ENCODE measurements around the gene SFXN5.

SFXN5 gene

DNA sequence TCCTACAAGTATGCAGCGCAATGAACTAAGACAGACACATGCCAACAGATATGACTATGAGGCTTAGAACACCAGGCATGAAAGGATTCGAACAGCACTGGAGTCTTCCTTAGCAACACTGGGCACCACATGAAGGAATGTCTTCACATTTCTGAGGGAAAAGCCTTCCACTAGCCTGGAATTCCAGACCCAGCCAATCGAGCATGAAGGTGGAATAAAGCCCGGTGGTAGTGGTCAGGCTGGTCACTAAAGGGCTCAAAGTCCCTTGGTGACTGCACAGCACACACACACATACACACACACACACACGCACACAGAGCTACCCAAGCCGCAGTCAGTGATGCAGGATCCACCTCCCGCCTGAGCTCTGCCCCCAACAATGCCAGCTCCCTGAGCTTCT lies 19.7 kb upstream of the SFXN5 start:
- Histone ChIP-seq H3K27me3 (ENCODE audit: insufficient read depth, low read length) (no peaks in the 10 kb centered on the region), H3K4me2 (ENCODE audit: low read length) (no peak overlapping the region), H2AFZ (ENCODE audit: low read length) (no peak overlapping the region), H3K36me3 (ENCODE audit: insufficient read depth, low read length) (no peaks in the 10 kb centered on the region), H3K9me3 (ENCODE audit: low read length) (no peaks in the 10 kb centered on the region), H3K9ac (ENCODE audit: low read length) (no peak overlapping the region), H3F3A (ENCODE audit: insufficient read depth, low read length) (no peaks in the 10 kb centered on the region), H3K9me2 (ENCODE audit: low read depth, low read length) (no peaks in the 10 kb centered on the region), H3K27ac (ENCODE audit: low read depth, low read length, poor library complexity, severe bottlenecking) (no peak overlapping the region), H3K4me3 (ENCODE audit: low read depth, low read length, poor library complexity, severe bottlenecking) (no peak overlapping the region), H4K20me1 (ENCODE audit: insufficient read depth, low read length) (no peaks in the 10 kb centered on the region), H3K79me2 (ENCODE audit: insufficient read depth, low read length) (no peaks in the 10 kb centered on the region), H3K4me1 (ENCODE audit: insufficient read depth, low read length, severe bottlenecking) (no peaks in the 10 kb centered on the region)
- TF ChIP-seq, protein P1, sequence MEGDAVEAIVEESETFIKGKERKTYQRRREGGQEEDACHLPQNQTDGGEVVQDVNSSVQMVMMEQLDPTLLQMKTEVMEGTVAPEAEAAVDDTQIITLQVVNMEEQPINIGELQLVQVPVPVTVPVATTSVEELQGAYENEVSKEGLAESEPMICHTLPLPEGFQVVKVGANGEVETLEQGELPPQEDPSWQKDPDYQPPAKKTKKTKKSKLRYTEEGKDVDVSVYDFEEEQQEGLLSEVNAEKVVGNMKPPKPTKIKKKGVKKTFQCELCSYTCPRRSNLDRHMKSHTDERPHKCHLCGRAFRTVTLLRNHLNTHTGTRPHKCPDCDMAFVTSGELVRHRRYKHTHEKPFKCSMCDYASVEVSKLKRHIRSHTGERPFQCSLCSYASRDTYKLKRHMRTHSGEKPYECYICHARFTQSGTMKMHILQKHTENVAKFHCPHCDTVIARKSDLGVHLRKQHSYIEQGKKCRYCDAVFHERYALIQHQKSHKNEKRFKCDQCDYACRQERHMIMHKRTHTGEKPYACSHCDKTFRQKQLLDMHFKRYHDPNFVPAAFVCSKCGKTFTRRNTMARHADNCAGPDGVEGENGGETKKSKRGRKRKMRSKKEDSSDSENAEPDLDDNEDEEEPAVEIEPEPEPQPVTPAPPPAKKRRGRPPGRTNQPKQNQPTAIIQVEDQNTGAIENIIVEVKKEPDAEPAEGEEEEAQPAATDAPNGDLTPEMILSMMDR (IDR thresholded peaks at IDR 0.05; ENCODE audit: low read length), result no peak
- no peak for TF ChIP-seq EZH2 (IDR thresholded peaks at IDR 0.05; ENCODE audit: borderline replicate concordance, low read length)

DNA sequence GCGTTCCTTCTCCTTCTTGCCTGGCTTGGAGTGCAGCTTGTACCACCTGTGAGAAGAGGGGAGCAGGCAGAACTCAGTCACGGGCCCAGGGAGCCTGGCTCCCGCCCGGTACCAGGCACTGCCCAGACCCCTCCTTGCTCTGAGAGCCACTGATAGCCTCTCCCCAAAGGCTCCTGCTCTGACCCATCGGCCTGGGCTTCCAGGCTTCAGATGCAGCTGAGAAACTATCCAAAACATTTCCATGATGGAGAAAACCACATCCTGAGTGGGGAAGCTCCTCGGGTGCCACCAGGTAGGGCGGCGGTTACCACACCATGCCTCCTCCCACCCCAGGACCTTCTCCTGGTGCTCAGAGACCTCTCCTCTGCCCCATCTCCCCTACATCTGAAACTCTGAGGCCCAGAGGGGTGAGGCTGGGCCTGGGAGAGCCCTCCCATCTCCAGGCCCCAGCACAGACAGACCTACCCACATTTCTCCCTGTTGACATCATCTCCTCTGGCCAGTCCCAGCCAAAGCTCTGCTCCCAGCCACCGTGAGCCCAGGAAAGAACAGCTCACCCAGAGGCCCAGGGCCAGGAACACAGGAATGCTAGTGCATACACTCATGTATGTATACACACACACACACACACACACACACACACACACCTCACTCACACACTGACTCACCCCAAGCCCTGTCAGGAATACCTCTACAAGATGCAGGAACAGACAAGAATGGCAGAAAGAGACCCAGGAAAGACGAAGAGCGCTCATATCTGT lies 17.9 kb upstream of the SFXN5 start:
- Histone ChIP-seq H3K4me1 (ENCODE audit: insufficient read depth, low read length, severe bottlenecking) (no peaks in the 10 kb centered on the region), H3K36me3 (ENCODE audit: insufficient read depth, low read length) (no peaks in the 10 kb centered on the region), H3K9ac (ENCODE audit: low read length) (no peak overlapping the region), H3K9me2 (ENCODE audit: low read depth, low read length) (no peaks in the 10 kb centered on the region), H3K4me3 (ENCODE audit: low read depth, low read length, poor library complexity, severe bottlenecking) (no peak overlapping the region), H3K27me3 (ENCODE audit: insufficient read depth, low read length) (no peaks in the 10 kb centered on the region), H3K27ac (ENCODE audit: low read depth, low read length, poor library complexity, severe bottlenecking) (no peak overlapping the region), H3K4me2 (ENCODE audit: low read length) (no peak overlapping the region), H3K9me3 (ENCODE audit: low read length) (no peaks in the 10 kb centered on the region), H3F3A (ENCODE audit: insufficient read depth, low read length) (no peaks in the 10 kb centered on the region), H2AFZ (ENCODE audit: low read length) (no peak overlapping the region), H3K79me2 (ENCODE audit: insufficient read depth, low read length) (no peaks in the 10 kb centered on the region), H4K20me1 (ENCODE audit: insufficient read depth, low read length) (no peaks in the 10 kb centered on the region)
- TF ChIP-seq, protein P1 (IDR thresholded peaks at IDR 0.05; ENCODE audit: low read length), result no peak
- TF ChIP-seq EZH2 (IDR thresholded peaks at IDR 0.05; ENCODE audit: borderline replicate concordance, low read length), result no peak

DNA sequence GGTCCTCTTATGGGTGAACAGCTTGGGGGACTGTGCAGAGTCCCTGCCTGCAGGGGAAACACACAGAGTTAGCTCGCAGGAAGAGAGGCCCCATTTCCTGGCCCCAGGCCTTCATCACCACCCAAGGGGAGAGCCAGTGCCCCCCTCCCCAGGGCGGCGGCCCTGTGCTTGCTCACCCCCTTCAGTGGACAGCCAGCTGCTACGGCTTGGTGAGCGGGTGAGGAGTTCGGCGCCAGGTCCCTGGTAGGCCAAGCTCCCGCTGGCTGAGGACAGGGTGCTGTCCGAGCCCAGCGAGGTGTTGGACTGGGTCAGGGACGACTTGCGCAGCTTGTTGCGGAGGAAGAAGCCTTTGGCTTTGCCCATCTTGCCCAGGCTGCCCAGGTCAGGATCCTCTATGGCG lies 17.2 kb upstream of the SFXN5 start:
- no peaks in the 10 kb centered on the region for H3K9me2 ChIP-seq (ENCODE audit: low read depth, low read length)
- H3K4me2 ChIP-seq (ENCODE audit: low read length), result no peak overlapping the region
- no peaks in the 10 kb centered on the region for H3K36me3 ChIP-seq (ENCODE audit: insufficient read depth, low read length)
- H3K4me3 ChIP-seq (ENCODE audit: low read depth, low read length, poor library complexity, severe bottlenecking), result no peak overlapping the region
- TF ChIP-seq, protein P1 (IDR thresholded peaks at IDR 0.05; ENCODE audit: low read length), result no peak
- no peaks in the 10 kb centered on the region for H3K79me2 ChIP-seq (ENCODE audit: insufficient read depth, low read length)
- H2AFZ ChIP-seq (ENCODE audit: low read length), result no peak overlapping the region
- H3K9ac ChIP-seq (ENCODE audit: low read length), result no peak overlapping the region
- H3F3A ChIP-seq (ENCODE audit: insufficient read depth, low read length), result no peaks in the 10 kb centered on the region
- H3K27me3 ChIP-seq (ENCODE audit: insufficient read depth, low read length), result no peaks in the 10 kb centered on the region
- H3K4me1 ChIP-seq (ENCODE audit: insufficient read depth, low read length, severe bottlenecking), result no peaks in the 10 kb centered on the region
- H3K9me3 ChIP-seq (ENCODE audit: low read length), result no peaks in the 10 kb centered on the region
- H4K20me1 ChIP-seq (ENCODE audit: insufficient read depth, low read length), result no peaks in the 10 kb centered on the region
- no peak overlapping the region for H3K27ac ChIP-seq (ENCODE audit: low read depth, low read length, poor library complexity, severe bottlenecking)
